ENCODE data around the gene RASA4B. TPM values are rescaled to one million over a fixed set of nuclear protein-coding genes. Genes with fewer than 3 reads are reported as not detected.
"Not testable (repeated sequence)": the region's sequence is repeated elsewhere in the genome, so short reads cannot be mapped to it uniquely, and the experiment has no call there.

Gene RASA4B
- total and polyA plus RNA-seq, 9 of the 15 experiments (the other 6 are each of a cell fraction or from before 2014, with no cell fraction given), result 0.01 to 2.9 (median 1.5) TPM; not detected in 1

GRCh38 chr7:102544372-102544771 is 26.8 kb upstream of the RASA4B start:
- POLR2A ChIA-PET; H3K4me2 ChIP-seq (ENCODE audit: insufficient read depth, low read length); H3K9me3 ChIP-seq (replicated peaks; ENCODE audit: control insufficient read depth, insufficient read depth, low read depth, low read length); intact Hi-C loops (cut with micrococcal nuclease); ATAC-seq; CTCF ChIA-PET (ENCODE audit: low intra/inter-chr PET ratio); FAIRE-seq; H3K27ac ChIP-seq (ENCODE audit: extremely low read depth, low read depth, low read length); H3K9me1 ChIP-seq (ENCODE audit: control insufficient read depth, insufficient read depth, low read length); BruUV-seq (replicated peaks); H3K27me3 ChIP-seq (ENCODE audit: control insufficient read depth in 2 of 2, insufficient read depth in 2 of 2, low read length in 2 of 2); H2AFZ ChIP-seq (ENCODE audit: low read depth, low read length); DNase-seq (ENCODE audit: extremely low read depth in 1 of 4, low spot score in 3 of 4); H3K36me3 ChIP-seq (ENCODE audit: control insufficient read depth, insufficient read depth, low read length); H3K4me1 ChIP-seq (replicated peaks in 1 of 2; ENCODE audit: control insufficient read depth in 2 of 2, insufficient read depth in 2 of 2, low read length in 2 of 2); H4K20me1 ChIP-seq (replicated peaks; ENCODE audit: control insufficient read depth, insufficient read depth, low read length); H3K9ac ChIP-seq (ENCODE audit: insufficient read depth in 1 of 2, low read depth in 2 of 2, low read length in 2 of 2); H3K79me2 ChIP-seq (ENCODE audit: control insufficient read depth, insufficient read depth, low read length); H3K4me3 ChIP-seq: not testable (repeated sequence)
- in situ Hi-C loops (cut with MboI), result loop anchor here (10.0 kb wide), 1 partner anchor 100 kb away; the partner anchor contains the start of gene UPK3BL1
- TF ChIP-seq NFIC (IDR thresholded peaks at IDR 0.05), result peak; percentile 20; the same call in 1 of the 2 replicates
- WGBS (ENCODE audit: insufficient coverage, low coverage, missing lambda C conversion rate), result no CpG with 5 or more reads among the region's 1 CpG

- 0 out of 3 replicates have a peak, but pooled peaks have one; percentile 10 for ATAC-seq
- WGBS (ENCODE audit: insufficient coverage, low coverage, missing lambda C conversion rate), result no CpG with 5 or more reads among the region's 8 CpGs
- H3K9me1 ChIP-seq (ENCODE audit: control insufficient read depth, insufficient read depth, low read length); H3K4me1 ChIP-seq (replicated peaks in 1 of 2; ENCODE audit: control insufficient read depth in 2 of 2, insufficient read depth in 2 of 2, low read length in 2 of 2); H2AFZ ChIP-seq (ENCODE audit: low read depth, low read length); H3K4me2 ChIP-seq (ENCODE audit: insufficient read depth, low read length); POLR2A ChIA-PET; H3K9me3 ChIP-seq (replicated peaks; ENCODE audit: control insufficient read depth, insufficient read depth, low read depth, low read length); H3K9ac ChIP-seq (ENCODE audit: insufficient read depth in 1 of 2, low read depth in 2 of 2, low read length in 2 of 2); H4K20me1 ChIP-seq (replicated peaks; ENCODE audit: control insufficient read depth, insufficient read depth, low read length); H3K27ac ChIP-seq (ENCODE audit: extremely low read depth, low read depth, low read length); H3K27me3 ChIP-seq (ENCODE audit: control insufficient read depth in 2 of 2, insufficient read depth in 2 of 2, low read length in 2 of 2); CTCF ChIA-PET (ENCODE audit: low intra/inter-chr PET ratio); H3K36me3 ChIP-seq (ENCODE audit: control insufficient read depth, insufficient read depth, low read length); intact Hi-C loops (cut with micrococcal nuclease); H3K79me2 ChIP-seq (ENCODE audit: control insufficient read depth, insufficient read depth, low read length); DNase-seq (ENCODE audit: extremely low read depth in 1 of 4, low spot score in 3 of 4); FAIRE-seq; H3K4me3 ChIP-seq; BruUV-seq (replicated peaks): not testable (repeated sequence)
- in situ Hi-C loops (cut with MboI), result loop anchor here (10.0 kb wide), 1 partner anchor 101 kb away; the partner anchor contains the start of gene UPK3BL1
These were observed 26.0 kb upstream of the RASA4B start, which contains the start of gene UPK3BL2 for GRCh38 chr7:102543596-102543995. UPK3BL2 (minus strand) TSS chr7:102543696; CDS start chr7:102543636, 60 bp downstream.

GRCh38 chr7:102542771-102543170 is 25.2 kb upstream of the RASA4B start:
- ATAC-seq; FAIRE-seq; intact Hi-C loops (cut with micrococcal nuclease); H2AFZ ChIP-seq (ENCODE audit: low read depth, low read length); CTCF ChIA-PET (ENCODE audit: low intra/inter-chr PET ratio); BruUV-seq (replicated peaks); H3K27ac ChIP-seq (ENCODE audit: extremely low read depth, low read depth, low read length); H3K4me3 ChIP-seq; H3K79me2 ChIP-seq (ENCODE audit: control insufficient read depth, insufficient read depth, low read length); H3K4me2 ChIP-seq (ENCODE audit: insufficient read depth, low read length); H3K36me3 ChIP-seq (ENCODE audit: control insufficient read depth, insufficient read depth, low read length); H3K9me1 ChIP-seq (ENCODE audit: control insufficient read depth, insufficient read depth, low read length); H3K27me3 ChIP-seq (ENCODE audit: control insufficient read depth in 2 of 2, insufficient read depth in 2 of 2, low read length in 2 of 2); H3K9ac ChIP-seq (ENCODE audit: insufficient read depth in 1 of 2, low read depth in 2 of 2, low read length in 2 of 2); H3K4me1 ChIP-seq (replicated peaks in 1 of 2; ENCODE audit: control insufficient read depth in 2 of 2, insufficient read depth in 2 of 2, low read length in 2 of 2); DNase-seq (ENCODE audit: extremely low read depth in 1 of 4, low spot score in 3 of 4); H3K9me3 ChIP-seq (replicated peaks; ENCODE audit: control insufficient read depth, insufficient read depth, low read depth, low read length); H4K20me1 ChIP-seq (replicated peaks; ENCODE audit: control insufficient read depth, insufficient read depth, low read length); POLR2A ChIA-PET: not testable (repeated sequence)
- in situ Hi-C loops (cut with MboI), result loop anchor here (10.0 kb wide), 1 partner anchor 102 kb away; the partner anchor contains the start of gene UPK3BL1
- no CpG with 5 or more reads among the region's 11 CpGs for WGBS (ENCODE audit: insufficient coverage, low coverage, missing lambda C conversion rate)

- in situ Hi-C loops (cut with MboI), result loop anchor here (10.0 kb wide), 1 partner anchor 103 kb away; the partner anchor contains the start of gene UPK3BL1
- POLR2A ChIA-PET; H3K79me2 ChIP-seq (ENCODE audit: control insufficient read depth, insufficient read depth, low read length); H3K4me1 ChIP-seq (replicated peaks in 1 of 2; ENCODE audit: control insufficient read depth in 2 of 2, insufficient read depth in 2 of 2, low read length in 2 of 2); H3K27ac ChIP-seq (ENCODE audit: extremely low read depth, low read depth, low read length); H2AFZ ChIP-seq (ENCODE audit: low read depth, low read length); CTCF ChIA-PET (ENCODE audit: low intra/inter-chr PET ratio); DNase-seq (ENCODE audit: extremely low read depth in 1 of 4, low spot score in 3 of 4); BruUV-seq (replicated peaks); intact Hi-C loops (cut with micrococcal nuclease); H3K9me3 ChIP-seq (replicated peaks; ENCODE audit: control insufficient read depth, insufficient read depth, low read depth, low read length); H3K36me3 ChIP-seq (ENCODE audit: control insufficient read depth, insufficient read depth, low read length); H3K9me1 ChIP-seq (ENCODE audit: control insufficient read depth, insufficient read depth, low read length); H3K4me2 ChIP-seq (ENCODE audit: insufficient read depth, low read length); H3K27me3 ChIP-seq (ENCODE audit: control insufficient read depth in 2 of 2, insufficient read depth in 2 of 2, low read length in 2 of 2); FAIRE-seq; H4K20me1 ChIP-seq (replicated peaks; ENCODE audit: control insufficient read depth, insufficient read depth, low read length); ATAC-seq; H3K4me3 ChIP-seq; H3K9ac ChIP-seq (ENCODE audit: insufficient read depth in 1 of 2, low read depth in 2 of 2, low read length in 2 of 2): not testable (repeated sequence)
- 92% methylated on average over 4 of the region's 8 CpGs for WGBS (ENCODE audit: insufficient coverage, low coverage, missing lambda C conversion rate)
These were observed 24.5 kb upstream of the RASA4B start for GRCh38 chr7:102542083-102542482.
